Measurements from ENCODE around the gene FSCN2.

FSCN2 gene

DNA sequence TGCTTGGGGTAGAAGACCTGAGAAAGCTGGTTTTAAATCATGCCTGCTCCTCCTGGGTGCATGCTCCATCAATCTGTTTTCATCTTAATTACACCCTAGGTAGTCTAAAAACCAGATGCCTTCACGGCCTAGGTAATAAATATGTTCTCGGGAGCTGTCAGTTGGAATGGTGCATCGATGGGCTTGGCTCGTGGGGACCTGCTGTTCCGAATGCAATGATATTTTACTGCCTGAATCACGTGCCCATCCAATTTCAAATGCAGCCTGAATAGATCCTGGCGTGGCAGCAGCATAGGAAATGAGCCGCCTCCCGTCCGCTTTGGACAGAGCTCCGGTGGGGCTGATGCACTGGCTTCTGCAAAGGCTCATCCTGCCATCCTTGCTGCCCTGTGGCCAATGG lies 42.8 kb downstream of the FSCN2 start:
- TF ChIP-seq, protein P1, sequence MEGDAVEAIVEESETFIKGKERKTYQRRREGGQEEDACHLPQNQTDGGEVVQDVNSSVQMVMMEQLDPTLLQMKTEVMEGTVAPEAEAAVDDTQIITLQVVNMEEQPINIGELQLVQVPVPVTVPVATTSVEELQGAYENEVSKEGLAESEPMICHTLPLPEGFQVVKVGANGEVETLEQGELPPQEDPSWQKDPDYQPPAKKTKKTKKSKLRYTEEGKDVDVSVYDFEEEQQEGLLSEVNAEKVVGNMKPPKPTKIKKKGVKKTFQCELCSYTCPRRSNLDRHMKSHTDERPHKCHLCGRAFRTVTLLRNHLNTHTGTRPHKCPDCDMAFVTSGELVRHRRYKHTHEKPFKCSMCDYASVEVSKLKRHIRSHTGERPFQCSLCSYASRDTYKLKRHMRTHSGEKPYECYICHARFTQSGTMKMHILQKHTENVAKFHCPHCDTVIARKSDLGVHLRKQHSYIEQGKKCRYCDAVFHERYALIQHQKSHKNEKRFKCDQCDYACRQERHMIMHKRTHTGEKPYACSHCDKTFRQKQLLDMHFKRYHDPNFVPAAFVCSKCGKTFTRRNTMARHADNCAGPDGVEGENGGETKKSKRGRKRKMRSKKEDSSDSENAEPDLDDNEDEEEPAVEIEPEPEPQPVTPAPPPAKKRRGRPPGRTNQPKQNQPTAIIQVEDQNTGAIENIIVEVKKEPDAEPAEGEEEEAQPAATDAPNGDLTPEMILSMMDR (conservative IDR thresholded peaks at IDR 0.05), result no peak
- peak overlapping the region; percentile 87; the same call in 1 of the 2 replicates for H3K27ac ChIP-seq

DNA sequence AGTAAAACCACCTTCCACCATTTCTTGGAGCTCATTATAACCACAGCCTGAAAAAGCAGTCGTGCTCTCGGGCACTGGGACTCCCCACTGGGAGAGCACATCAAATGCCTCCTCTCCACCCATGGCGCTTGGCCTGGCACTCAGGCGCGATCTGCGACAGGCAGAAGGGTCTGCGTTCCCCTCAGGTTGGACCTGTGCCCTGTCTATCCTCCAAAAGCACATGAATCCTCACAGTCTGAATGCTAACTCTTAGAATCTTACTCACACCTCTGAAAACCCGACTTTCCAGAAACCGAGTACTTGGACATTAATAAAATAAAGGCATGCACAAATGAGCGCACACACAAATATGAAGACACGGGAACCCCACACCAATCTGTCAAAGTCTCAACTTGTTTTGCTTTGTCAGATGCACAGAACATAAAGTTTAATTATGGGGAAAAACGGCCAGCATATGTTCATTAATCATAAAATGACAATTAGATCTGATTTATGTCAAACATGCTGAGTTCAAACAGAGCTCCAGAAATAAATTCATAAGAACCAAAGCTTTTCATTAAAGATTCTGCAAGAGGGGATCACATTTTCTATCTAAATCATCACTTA lies 44.5 kb downstream of the FSCN2 start:
- no peak overlapping the region; the same call in 1 of the 2 replicates for H3K27ac ChIP-seq
- TF ChIP-seq, protein P1 (conservative IDR thresholded peaks at IDR 0.05), result no peak

DNA sequence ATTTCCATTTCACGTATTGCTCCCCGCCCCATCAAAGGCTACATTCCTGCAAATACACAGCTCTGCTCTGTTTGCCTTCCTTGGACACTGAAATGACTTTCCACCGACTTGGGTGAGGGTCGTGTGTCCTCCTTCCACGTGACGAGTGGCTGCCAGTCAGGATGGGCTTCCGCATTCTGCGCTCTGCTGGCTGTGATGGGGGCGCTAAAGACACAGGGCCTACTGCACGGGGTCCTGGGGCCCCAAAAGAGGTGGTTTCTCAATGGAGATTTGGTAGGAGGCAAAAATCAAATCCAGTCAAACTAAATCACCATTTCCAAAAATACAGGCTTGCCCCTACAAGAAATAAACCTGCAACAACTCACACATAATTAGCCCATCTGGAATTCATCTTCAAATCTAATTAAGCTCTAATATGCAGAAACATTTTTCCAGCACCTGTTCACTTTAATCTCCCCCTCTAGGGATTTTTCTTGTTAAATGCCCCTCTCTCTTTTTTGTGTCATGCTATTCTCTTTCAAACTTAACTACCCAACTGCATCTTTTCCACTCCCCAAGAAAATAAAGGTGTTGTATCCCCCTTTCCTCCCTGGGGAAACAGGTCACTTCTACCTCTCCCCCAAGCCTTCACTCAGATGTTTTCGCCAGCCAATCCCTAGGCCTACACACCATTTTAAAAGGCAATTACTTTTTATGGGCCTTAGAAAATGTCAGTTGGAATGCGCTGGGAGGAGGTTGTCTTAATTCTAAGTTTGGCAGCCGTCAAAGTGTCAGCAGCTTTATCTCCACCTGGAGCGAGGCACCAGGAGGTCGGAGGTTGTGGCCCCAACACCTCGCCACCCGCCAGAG lies 45.8 kb downstream of the FSCN2 start:
- peak overlapping the region; percentile 34 for H3K27ac ChIP-seq

DNA sequence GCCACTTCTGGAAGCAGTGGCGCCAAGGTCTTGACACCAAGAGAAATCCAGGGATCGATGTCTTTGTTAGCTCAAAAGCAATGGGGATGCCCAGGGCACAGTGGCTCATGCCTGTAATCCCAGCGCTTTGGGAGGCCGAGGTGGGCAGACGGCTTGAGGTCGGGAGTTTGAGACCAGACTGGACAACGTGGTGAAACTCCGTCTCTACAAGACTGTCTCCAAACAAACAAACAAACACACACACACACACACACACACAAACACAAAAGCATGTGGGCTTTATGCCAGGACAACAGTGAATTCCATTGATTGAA lies 46.4 kb downstream of the FSCN2 start:
- H3K27ac ChIP-seq, result peak overlapping the region; percentile 34
- TF ChIP-seq, protein P1 (conservative IDR thresholded peaks at IDR 0.05), result no peak

More for the DNA sequence above, 45.8 kb downstream of the FSCN2 start:
- TF ChIP-seq, protein P1 (conservative IDR thresholded peaks at IDR 0.05), result no peak

DNA sequence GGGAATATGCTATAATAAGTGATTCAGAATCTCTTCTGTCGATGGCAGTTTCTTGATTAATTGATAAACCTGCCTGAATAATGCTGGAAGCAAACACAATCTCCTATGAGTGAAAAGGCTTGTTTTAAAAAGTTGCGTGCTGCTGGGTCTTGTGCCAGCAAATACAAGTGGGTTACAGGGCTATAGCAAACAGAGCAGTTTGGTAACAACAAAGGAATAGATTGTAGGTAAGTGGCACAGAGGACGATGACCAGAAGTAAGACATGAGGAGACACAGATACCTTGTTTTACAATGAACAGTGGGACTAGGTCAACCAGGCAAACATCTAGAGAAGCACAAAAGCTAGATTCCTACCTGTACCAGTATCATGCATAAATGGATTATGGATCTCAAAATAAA lies 47.7 kb downstream of the FSCN2 start:
- TF ChIP-seq, protein P1 (conservative IDR thresholded peaks at IDR 0.05), result no peak
- peak overlapping the region; percentile 34; the same call in 1 of the 2 replicates for H3K27ac ChIP-seq

DNA sequence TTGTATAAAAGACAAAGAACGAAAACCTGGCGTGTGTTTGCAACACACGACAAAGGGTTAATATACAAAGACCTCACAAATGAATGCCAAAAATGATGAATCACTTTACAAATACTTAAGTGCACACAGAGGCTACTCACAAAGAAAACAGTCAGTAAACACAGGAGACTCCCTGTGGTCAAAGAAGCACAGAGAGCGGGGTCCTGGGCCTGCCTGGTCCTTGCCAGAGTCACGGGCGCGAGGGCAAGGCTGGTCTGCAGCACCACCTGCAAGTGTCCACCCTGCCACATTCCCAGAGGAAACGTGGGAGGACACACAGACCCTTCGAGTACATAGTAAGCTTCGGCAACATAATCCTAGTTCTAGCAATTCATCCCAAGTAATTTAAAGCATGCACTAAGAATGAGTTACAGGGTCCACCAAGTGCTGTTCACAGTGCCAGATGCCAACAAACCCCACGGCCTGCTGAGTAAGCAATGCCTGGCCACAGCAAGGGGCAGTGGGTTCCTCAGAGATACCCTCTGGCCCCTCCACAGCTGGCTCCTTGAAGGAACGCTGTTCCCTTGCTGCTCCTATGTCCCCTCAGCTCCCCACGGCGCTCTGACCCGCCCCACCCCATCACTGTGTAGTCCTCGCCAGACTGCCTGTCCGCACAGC lies 48.6 kb downstream of the FSCN2 start:
- H3K27ac ChIP-seq, result peak overlapping the region; percentile 34
- TF ChIP-seq, protein P1 (conservative IDR thresholded peaks at IDR 0.05), result no peak
